Hepatocyte (in vitro differentiated cells): ENCODE measurements around the gene GOLT1A.

ENCODE experiments used
- EZH2 ChIP-seq: fragments of 200-600 bp; sonication (generic); IDR thresholded peaks from 2 replicates; pipeline ENCODE4 v1.6.1; 2016; ENCODE audit warnings: antibody characterized with exemption, mild to moderate bottlenecking, borderline replicate concordance
- EZH2phosphoT487 ChIP-seq: fragments of 200-600 bp; sonication (generic); IDR thresholded peaks from one replicate; pipeline ENCODE4 v1.6.1; 2018; ENCODE audit warnings: antibody characterized with exemption, mild to moderate bottlenecking, low read depth, moderate library complexity; ENCODE audit not compliant: unreplicated experiment, severe bottlenecking
- TF ChIP-seq, protein P1 (sequence below): fragments of 200-600 bp; sonication (generic); IDR thresholded peaks from 2 replicates; pipeline ENCODE4 v1.5.1; 2016; ENCODE audit warnings: antibody characterized with exemption, mild to moderate bottlenecking; ENCODE audit not compliant: poor library complexity

DNA sequence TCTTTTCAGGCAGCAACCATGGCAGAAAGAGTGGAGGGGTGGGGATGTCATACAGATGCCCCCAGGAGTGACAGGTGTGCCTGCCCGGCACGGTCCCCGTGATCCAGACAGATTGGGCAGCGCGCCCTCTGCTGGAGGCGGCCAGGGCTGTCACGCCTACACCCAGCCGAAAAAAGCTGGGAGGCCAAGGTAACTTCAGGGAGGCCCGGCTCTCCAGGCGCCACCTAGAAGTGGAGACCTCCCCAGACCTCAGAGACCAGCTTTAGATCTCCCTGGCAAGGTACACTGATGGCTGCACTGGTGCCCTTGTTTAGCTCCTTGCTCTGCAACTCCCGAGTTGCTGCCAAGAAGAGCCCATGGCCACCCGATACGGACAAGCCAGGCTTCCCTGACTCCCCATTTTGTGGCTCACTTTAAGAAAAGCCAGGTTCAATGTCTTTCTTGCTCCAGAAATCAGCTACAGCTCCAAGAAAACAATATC, 6.6 kb downstream of the GOLT1A start:
- TF ChIP-seq, protein P1, sequence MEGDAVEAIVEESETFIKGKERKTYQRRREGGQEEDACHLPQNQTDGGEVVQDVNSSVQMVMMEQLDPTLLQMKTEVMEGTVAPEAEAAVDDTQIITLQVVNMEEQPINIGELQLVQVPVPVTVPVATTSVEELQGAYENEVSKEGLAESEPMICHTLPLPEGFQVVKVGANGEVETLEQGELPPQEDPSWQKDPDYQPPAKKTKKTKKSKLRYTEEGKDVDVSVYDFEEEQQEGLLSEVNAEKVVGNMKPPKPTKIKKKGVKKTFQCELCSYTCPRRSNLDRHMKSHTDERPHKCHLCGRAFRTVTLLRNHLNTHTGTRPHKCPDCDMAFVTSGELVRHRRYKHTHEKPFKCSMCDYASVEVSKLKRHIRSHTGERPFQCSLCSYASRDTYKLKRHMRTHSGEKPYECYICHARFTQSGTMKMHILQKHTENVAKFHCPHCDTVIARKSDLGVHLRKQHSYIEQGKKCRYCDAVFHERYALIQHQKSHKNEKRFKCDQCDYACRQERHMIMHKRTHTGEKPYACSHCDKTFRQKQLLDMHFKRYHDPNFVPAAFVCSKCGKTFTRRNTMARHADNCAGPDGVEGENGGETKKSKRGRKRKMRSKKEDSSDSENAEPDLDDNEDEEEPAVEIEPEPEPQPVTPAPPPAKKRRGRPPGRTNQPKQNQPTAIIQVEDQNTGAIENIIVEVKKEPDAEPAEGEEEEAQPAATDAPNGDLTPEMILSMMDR, result peak; percentile 78
- TF ChIP-seq EZH2 (no peak), EZH2phosphoT487 (no peak)
